HG03439 (cell line): ENCODE measurements around the gene TMEM209.
"Not testable (repeated sequence)": the region's sequence is repeated elsewhere in the genome, so short reads cannot be mapped to it uniquely, and the experiment has no call there.

Experiments used
- ATAC-seq: cut with Tn5 transposase; IDR thresholded peaks from one replicate; pipeline ENCODE4 v1.9.1; 2021; ENCODE audit warnings: mild to moderate bottlenecking, moderate library complexity; ENCODE audit not compliant: unreplicated experiment

TMEM209 gene

GRCh38 chr7:130205084-130205947 is at the start of gene TMEM209:
TSS of gene TMEM209 (minus strand) at chr7:130205406. CDS start at chr7:130205375, 31 bp downstream.
- ATAC-seq = peak; percentile 91

GRCh38 chr7:130254555-130254954 is 49.3 kb upstream of the TMEM209 start:
- no peak for ATAC-seq

DNA sequence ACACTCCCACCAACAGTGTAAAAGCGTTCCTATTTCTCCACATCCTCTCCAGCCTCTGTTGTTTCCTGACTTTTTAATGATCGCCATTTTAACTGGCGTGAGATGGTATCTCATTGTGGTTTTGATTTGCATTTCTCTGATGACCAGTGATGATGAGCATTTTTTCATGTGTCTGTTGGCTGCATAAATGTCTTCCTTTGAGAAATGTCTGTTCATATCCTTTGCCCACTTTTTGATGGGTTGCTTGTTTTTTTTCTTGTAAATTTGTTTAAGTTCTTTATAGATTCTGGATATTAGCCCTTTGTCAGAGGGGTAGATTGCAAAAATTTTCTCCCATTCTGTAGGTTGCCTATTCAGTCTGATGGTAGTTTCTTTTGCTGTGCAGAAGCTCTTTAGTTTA is 44.4 kb upstream of the TMEM209 start:
- not testable (repeated sequence) for ATAC-seq

DNA sequence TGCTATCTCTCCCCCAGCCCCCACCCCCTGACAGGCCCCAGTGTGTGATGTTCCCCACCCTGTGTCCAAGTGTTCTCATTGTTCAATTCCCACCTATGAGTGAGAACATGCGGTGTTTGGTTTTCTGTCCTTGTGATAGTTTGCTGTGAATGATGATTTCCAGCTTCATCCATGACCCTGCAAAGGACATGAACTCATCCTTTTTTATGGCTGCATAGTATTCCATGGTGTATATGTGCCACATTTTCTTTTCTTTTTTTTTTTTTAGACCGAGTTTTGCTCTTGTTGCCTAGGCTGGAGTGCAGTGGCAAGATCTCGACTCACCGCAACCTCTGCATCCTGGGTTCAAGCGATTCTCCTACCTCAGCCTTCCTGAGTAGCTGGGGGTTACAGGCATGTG is 43.6 kb upstream of the TMEM209 start:
- ATAC-seq = not testable (repeated sequence)

- not testable (repeated sequence) for ATAC-seq
These were observed 41.3 kb upstream of the TMEM209 start for GRCh38 chr7:130246491-130246890.

- not testable (repeated sequence) for ATAC-seq
These were observed 38.3 kb upstream of the TMEM209 start for GRCh38 chr7:130243486-130243885.

- ATAC-seq = no peak
These were observed 37.2 kb upstream of the TMEM209 start for GRCh38 chr7:130242198-130243014.

DNA sequence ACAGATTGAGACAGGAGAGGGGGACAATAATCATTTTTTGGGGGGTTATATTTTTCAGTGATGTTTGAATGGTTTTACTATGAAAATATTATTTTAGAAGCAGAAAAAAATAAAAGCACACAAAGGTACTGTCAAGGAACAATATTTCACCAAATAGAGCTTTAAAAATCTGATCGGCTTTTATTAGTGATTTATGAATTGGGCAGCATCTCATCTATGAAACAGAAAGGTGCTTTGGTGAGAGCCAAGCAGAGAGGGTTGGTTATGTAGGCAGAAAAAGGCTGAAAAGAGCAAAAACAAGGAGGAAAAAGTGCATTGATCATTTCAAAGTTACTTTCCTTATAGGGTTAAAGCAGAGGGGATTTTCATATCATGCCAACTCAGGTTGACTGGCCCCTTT is 35.0 kb upstream of the TMEM209 start:
- ATAC-seq = no peak

- ATAC-seq = not testable (repeated sequence)
These were observed 31.2 kb upstream of the TMEM209 start for GRCh38 chr7:130236361-130236760.

DNA sequence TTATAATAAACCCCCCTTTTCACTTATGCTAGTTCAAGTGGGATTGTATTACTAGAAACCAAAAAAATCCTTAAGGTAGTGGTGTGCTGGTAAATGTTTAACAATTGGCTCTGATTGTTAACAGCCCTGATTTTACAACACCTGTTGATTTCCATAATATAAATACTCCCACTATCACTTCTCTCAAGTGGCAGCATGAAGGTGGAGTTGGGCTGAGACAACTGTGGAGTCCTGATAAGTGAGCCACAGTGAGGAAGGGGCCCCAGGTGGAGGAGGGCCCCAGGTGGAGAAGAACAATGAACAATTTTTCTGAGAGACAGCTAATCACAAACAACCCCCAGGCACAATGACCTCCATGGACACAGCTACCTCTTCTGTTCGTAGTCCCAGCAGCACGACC is 28.9 kb upstream of the TMEM209 start:
- ATAC-seq = no peak

GRCh38 chr7:130232209-130232608 is 27.0 kb upstream of the TMEM209 start:
- no peak for ATAC-seq

- no peak for ATAC-seq
These were observed 26.6 kb upstream of the TMEM209 start for GRCh38 chr7:130231792-130232191.

- ATAC-seq = not testable (repeated sequence)
These were observed 24.8 kb upstream of the TMEM209 start for GRCh38 chr7:130229981-130230380.

- no peak for ATAC-seq
These were observed 23.8 kb upstream of the TMEM209 start for GRCh38 chr7:130228840-130229502.

DNA sequence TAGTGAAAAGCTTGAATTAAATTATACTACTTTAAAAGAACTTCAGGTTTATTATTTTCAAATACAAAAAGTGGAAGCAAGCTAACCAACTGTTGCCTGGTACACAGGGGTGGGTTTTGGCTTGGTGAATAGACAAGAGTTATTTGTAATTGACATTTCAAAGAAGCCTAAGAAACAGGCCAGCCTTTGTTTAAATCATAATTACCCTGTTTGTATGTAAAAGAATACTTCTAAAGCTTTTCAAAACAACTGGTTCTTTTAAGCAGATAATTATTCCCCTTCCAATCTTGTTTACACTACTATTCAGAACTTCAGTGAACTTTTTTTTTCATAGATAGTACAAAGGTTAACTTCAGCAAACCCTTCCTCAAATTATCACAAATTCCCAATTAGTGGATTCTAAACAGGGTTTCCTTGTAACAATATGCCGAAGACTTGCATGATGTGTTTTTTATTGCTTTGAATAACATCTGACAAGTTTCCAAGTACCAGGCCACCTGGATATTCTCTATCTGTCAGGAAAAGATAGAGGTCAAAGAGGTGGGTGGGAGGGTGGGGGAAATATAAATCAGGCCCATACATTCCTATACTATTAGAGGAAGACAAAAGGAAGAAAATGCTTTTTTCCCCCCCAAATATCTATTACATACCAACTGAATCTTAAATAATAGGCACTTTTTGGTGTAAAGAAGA is 22.8 kb upstream of the TMEM209 start:
- ATAC-seq = no peak

DNA sequence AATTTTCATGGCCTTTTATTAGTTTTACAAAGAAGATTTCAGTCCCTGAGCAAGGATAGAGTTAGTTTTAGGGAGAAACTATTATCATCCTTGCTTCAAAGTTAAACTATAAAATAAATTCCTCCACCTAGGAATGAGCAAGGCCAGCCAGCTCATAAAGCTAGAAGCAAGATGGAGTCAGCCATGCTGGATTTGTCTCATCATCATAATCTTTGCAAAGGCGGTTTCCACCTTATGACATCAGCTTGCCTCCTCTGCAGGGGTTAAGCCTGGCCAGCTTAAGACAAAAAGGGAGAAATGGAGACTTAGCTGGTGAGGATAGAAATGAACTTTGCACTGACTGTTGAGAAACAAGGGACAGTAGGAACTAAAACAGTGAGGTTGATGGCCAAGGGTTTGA is 21.1 kb upstream of the TMEM209 start:
- no peak for ATAC-seq

DNA sequence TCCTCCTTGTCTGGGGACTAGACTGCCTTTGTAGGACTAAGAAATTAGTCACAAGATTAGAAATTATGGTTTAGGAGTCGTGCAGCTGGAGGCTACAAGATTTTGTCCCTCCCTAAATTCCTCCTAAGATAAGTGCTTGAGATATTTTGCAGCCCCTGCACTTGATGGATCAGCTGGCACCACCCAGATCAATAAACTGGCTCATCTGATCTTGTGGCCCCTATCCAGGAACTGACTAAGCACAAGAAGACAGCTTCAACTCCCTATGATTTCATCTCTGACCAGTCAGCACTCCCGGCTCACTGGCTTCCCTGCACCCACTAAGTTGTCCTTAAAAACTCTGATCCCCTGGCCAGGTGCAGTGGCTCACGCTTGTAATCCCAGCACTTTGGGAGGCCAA is 19.7 kb upstream of the TMEM209 start:
- not testable (repeated sequence) for ATAC-seq

DNA sequence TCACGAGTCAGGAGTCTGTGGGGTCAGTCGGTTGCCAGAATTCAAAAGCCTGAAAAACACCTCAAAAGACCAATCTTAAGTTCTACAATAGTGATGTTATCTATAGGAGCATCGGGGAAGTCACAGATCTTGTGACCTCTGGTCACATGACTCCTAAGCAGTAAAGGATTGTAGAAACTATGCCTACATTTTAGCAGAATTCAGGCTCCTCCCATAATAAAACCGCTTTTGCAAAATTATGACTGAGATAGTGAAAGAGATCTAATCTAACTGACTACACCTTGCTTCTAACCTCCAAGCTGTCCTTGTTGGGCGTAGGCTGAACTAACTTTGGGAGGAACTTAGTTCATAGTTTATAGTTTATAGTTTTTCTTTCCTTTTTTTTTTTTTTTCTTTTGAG is 19.0 kb upstream of the TMEM209 start:
- ATAC-seq = no peak

GRCh38 chr7:130223646-130224045 is 18.4 kb upstream of the TMEM209 start:
- no peak for ATAC-seq

- no peak for ATAC-seq
These were observed 16.5 kb upstream of the TMEM209 start for GRCh38 chr7:130221746-130222145.

DNA sequence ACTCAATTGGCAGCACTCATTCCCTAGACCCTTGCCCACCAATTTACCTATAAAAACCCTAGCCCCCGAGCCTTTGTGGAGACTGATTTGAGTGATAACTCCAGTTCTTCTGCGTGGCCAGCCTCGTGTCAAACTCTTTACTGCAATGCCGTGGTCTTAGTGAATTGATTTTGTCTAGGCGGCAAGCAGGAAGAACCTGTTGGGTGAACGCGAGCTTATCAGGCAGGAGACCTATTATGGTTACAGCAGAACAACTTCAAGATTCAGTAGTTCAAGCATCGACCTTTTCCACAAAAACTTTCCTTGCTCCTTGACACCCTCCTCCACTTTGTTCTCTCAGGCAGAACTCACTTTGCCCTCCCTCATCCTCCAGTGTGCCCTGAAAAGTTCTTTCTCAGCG is 14.7 kb upstream of the TMEM209 start:
- ATAC-seq = no peak
